Right lobe of liver (tissue), 4 donors: Measurements from ENCODE around the gene TMEM50B.

Experiments
- POLR2A ChIP-seq: fragments of 450-650 bp; IDR thresholded peaks from one replicate; pipeline ENCODE4 v1.6.1; 2017; ENCODE audit warnings: antibody characterized with exemption, mild to moderate bottlenecking
- TF ChIP-seq, protein P1 (sequence below), 4 donors: fragments of 200-600 bp in 3 of 4; fragments of 450-650 bp in 1 of 4; IDR thresholded peaks; one replicate each; pipeline versions ENCODE4 v1.5.1 to v1.8.0; 2016 to 2022; ENCODE audit warnings: antibody characterized with exemption in 4 of 4, mild to moderate bottlenecking in 2 of 4
- donor health status: DM: no; HTN: no; CAD: no.
- donor health status: DM: no; HTN: no; CAD: no.
- donor health status: DM: no; HTN: yes; CAD: no.

GRCh38 chr21:33487996-33488395 is 8.2 kb upstream of the TMEM50B start:
- TF ChIP-seq, protein P1, sequence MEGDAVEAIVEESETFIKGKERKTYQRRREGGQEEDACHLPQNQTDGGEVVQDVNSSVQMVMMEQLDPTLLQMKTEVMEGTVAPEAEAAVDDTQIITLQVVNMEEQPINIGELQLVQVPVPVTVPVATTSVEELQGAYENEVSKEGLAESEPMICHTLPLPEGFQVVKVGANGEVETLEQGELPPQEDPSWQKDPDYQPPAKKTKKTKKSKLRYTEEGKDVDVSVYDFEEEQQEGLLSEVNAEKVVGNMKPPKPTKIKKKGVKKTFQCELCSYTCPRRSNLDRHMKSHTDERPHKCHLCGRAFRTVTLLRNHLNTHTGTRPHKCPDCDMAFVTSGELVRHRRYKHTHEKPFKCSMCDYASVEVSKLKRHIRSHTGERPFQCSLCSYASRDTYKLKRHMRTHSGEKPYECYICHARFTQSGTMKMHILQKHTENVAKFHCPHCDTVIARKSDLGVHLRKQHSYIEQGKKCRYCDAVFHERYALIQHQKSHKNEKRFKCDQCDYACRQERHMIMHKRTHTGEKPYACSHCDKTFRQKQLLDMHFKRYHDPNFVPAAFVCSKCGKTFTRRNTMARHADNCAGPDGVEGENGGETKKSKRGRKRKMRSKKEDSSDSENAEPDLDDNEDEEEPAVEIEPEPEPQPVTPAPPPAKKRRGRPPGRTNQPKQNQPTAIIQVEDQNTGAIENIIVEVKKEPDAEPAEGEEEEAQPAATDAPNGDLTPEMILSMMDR (IDR thresholded peaks at IDR 0.05), result no peak
- no peak for TF ChIP-seq POLR2A
